SK-N-SH (cell line): Measurements from ENCODE around the gene SFTPA2.

ENCODE experiments used
- CTCF ChIP-seq: fragments of 200-600 bp; sonication (generic); IDR thresholded peaks from 2 replicates; pipeline ENCODE4 v1.6.1; 2017; ENCODE audit warnings: antibody characterized with exemption, mild to moderate bottlenecking, moderate library complexity
- EP300 ChIP-seq, 2 experiments: IDR thresholded peaks; 2 replicates each; pipeline versions ENCODE4 v1.4.0 to v1.6.1; 2012; ENCODE audit warnings: borderline replicate concordance in 1 of 2, low read depth in 1 of 2, low read length in 1 of 2
- EZH2phosphoT487 ChIP-seq: fragments of 200-600 bp; sonication (generic); IDR thresholded peaks from 2 replicates; pipeline ENCODE4 v1.6.1; 2017; ENCODE audit warnings: low read depth, mixed run types, mild to moderate bottlenecking, antibody characterized with exemption, moderate library complexity, borderline replicate concordance
- JUND ChIP-seq: IDR thresholded peaks from 2 replicates; pipeline ENCODE4 v1.4.0; 2012
- PBX3 ChIP-seq: IDR thresholded peaks from 2 replicates; pipeline ENCODE4; 2012
- RFX5 ChIP-seq: IDR thresholded peaks from 2 replicates; pipeline ENCODE4 v1.6.1; 2012; ENCODE audit warnings: mild to moderate bottlenecking, improper control_type of control experiment, low read length
- TEAD4 ChIP-seq: IDR thresholded peaks from 2 replicates; pipeline ENCODE4 v1.4.0; 2012; ENCODE audit warnings: mild to moderate bottlenecking, borderline replicate concordance; ENCODE audit not compliant: insufficient read depth

GRCh38 chr10:79507440-79508167 lies 52.6 kb downstream of the SFTPA2 start:
- TF ChIP-seq CTCF: no peak
- no peak for TF ChIP-seq PBX3
- no peak for TF ChIP-seq JUND
- TF ChIP-seq RFX5: no peak
- no peak for TF ChIP-seq TEAD4
- no peak for TF ChIP-seq EP300 (IDR thresholded peaks at IDR 0.05; ENCODE audit: borderline replicate concordance in 1 of 2, low read depth in 1 of 2, low read length in 1 of 2)
- no peak for TF ChIP-seq EZH2phosphoT487
